BLaER1 treated with 17β-estradiol and CSF1 and Interleukin-3, amounts not matched to agents 10 nM and 100 nM (cell line): Measurements from ENCODE around the gene RAMP2.

ENCODE experiments used
- H3K27ac ChIP-seq, 11 experiments: shearing (Covaris generic); formaldehyde crosslinking; 2 replicates each; pipeline ENCODE4 v1.8.1; 2022
- H3K27me3 ChIP-seq, 11 experiments: shearing (Covaris generic); formaldehyde crosslinking; 2 replicates each; pipeline ENCODE4 v1.8.1; 2022
- H3K36me3 ChIP-seq, 11 experiments: shearing (Covaris generic); formaldehyde crosslinking; 2 replicates each; pipeline ENCODE4 v1.8.1; 2022
- H3K4me1 ChIP-seq, 10 experiments: shearing (Covaris generic); formaldehyde crosslinking; 2 replicates each; pipeline ENCODE4 v1.8.1; 2022
- H3K4me2 ChIP-seq, 11 experiments: shearing (Covaris generic); formaldehyde crosslinking; 2 replicates each; pipeline ENCODE4 v1.8.1; 2022
- H3K4me3 ChIP-seq, 10 experiments: shearing (Covaris generic); formaldehyde crosslinking; 2 replicates each; pipeline ENCODE4 v1.8.1; 2022
- H3K9ac ChIP-seq, 11 experiments: shearing (Covaris generic); formaldehyde crosslinking; 2 replicates each; pipeline ENCODE4 v1.8.1; 2022
- H3K9me3 ChIP-seq, 11 experiments: shearing (Covaris generic); formaldehyde crosslinking; replicated peaks in 1 of 11; 2 replicates each; pipeline ENCODE4 v1.8.1; 2022
- H4K20me1 ChIP-seq, 11 experiments: shearing (Covaris generic); formaldehyde crosslinking; 2 replicates each; pipeline ENCODE4 v1.8.1; 2022
- Cebpa-rat ChIP-seq, 11 experiments: shearing (Covaris generic); IDR thresholded peaks; 2 replicates each; pipeline ENCODE4 v1.8.1; 2022

The RAMP2 gene

DNA sequence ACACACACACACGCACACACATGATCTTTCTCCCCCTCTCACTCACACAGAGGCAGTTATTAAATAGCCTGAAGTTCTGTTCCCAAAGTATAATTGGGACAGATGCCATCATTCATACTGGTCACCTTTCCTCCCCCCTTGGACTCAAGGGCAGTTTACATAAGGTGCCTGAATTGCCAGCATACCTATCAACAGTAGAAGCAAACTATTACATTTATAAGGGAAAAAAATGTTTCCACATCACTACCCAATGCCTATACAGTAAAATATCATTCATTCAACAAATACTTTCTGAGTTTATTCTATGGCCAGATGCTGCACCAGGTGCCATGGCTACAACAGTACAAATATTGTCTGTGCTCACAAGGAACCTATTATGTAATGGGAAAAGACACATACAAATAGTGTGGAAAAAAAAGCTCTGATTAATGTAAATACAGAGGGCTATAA, 43.9 kb downstream of the RAMP2 start:
- no peak overlapping the region for H3K27ac ChIP-seq
- no peak overlapping the region for H3K9ac ChIP-seq
- no peaks in the 10 kb centered on the region for H3K9me3 ChIP-seq
- H3K4me1 ChIP-seq: no peaks in the 10 kb centered on the region
- peaks cover 16 to 28% (median 22%) of the 10 kb centered on the region in 11 experiments for H3K36me3 ChIP-seq
- TF ChIP-seq Cebpa-rat (IDR thresholded peaks at IDR 0.05): no peak
- H3K27me3 ChIP-seq: no peaks in the 10 kb centered on the region
- no peak overlapping the region for H3K4me2 ChIP-seq
- H3K4me3 ChIP-seq: no peak overlapping the region
- no peaks in the 10 kb centered on the region for H4K20me1 ChIP-seq

DNA sequence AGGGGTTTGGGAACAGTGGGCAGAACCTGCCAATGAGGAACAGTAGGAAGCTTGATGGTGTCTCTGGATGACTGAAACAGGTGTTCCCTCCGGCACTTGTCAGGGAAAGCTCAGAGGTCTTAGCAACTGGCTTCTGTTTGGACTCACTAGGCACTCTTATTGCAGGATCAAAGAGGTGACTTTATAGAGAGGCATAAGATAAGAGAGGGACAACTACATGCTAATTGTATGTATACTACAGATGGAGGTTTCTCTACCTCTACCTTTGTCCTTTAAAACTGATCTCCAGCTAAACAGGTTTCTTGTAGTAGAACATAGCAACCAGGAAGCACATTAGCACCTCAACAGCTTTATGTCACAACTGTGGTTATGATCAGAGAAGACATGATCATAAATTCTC, 45.2 kb downstream of the RAMP2 start:
- TF ChIP-seq Cebpa-rat (IDR thresholded peaks at IDR 0.05): no peak
- H3K27me3 ChIP-seq: no peaks in the 10 kb centered on the region
- H3K9ac ChIP-seq: no peak overlapping the region

GRCh38 chr17:42809250-42809649, 48.2 kb downstream of the RAMP2 start:
- H3K4me3 ChIP-seq: no peak overlapping the region
- no peak overlapping the region for H3K4me2 ChIP-seq
- no peaks in the 10 kb centered on the region for H3K27me3 ChIP-seq
- no peak for TF ChIP-seq Cebpa-rat (IDR thresholded peaks at IDR 0.05)
- peaks cover 0 to 8% (median 0%) of the 10 kb centered on the region in 11 experiments; a peak in 3 of 22 replicates for H4K20me1 ChIP-seq
- H3K9me3 ChIP-seq: no peaks in the 10 kb centered on the region
- no peak overlapping the region for H3K27ac ChIP-seq
- H3K36me3 ChIP-seq: peaks cover 56 to 71% (median 65%) of the 10 kb centered on the region in 11 experiments
- H3K9ac ChIP-seq: no peak overlapping the region
- H3K4me1 ChIP-seq: no peaks in the 10 kb centered on the region

More for the DNA sequence above, 45.2 kb downstream of the RAMP2 start:
- Histone ChIP-seq H3K27ac (no peak overlapping the region), H3K4me2 (no peak overlapping the region), H3K36me3 (peaks cover 29 to 41% (median 35%) of the 10 kb centered on the region in 11 experiments), H3K4me3 (no peak overlapping the region), H3K9me3 (no peaks in the 10 kb centered on the region), H4K20me1 (peaks cover 0 to 3% (median 0%) of the 10 kb centered on the region in 11 experiments; a peak in 1 of 22 replicates), H3K4me1 (no peaks in the 10 kb centered on the region)
